HCT116 (cell line): ENCODE results near the gene FRMD4A. TPM values are rescaled to one million over a fixed set of nuclear protein-coding genes. Genes with fewer than 3 reads are reported as not detected.

ENCODE experiments used
- ATAC-seq: fragments of 200-7000 bp; cut with Tn5 transposase; 2 replicates; pipeline ENCODE4 v1.9.1; 2020; ENCODE audit warnings: mild to moderate bottlenecking, moderate library complexity
- BruUV-seq: library from RNA; stranded (reverse); fragments of 400-500 nt; replicated peaks from 2 replicates; lab custom pipeline; 2021; lab: Mats Ljungman, UMichigan
- CTCF ChIA-PET: fragments of 300-600 bp; sonication (Branson Sonifier 250); formaldehyde crosslinking; loops from one replicate; lab custom pipeline; 2021; ENCODE audit warnings: antibody characterized with exemption; lab: Charles Lee
- POLR2A ChIA-PET: fragments of 300-600, 350-600 bp; sonication (Branson Sonifier 250); formaldehyde crosslinking; loops from one replicate; lab custom pipeline; 2021; ENCODE audit warnings: antibody characterized with exemption; lab: Charles Lee
- RAD21 ChIA-PET, 2 experiments: fragments of 300-600 bp; sonication (Branson Sonifier 250); formaldehyde crosslinking; loops; one replicate each; lab custom pipeline; 2023; ENCODE audit warnings: low total read pairs in 2 of 2; ENCODE audit not compliant: uncharacterized antibody in 2 of 2, unreplicated experiment in 2 of 2, low non-redundant PET in 1 of 2; lab: Charles Lee
- DNase-seq: peaks from one replicate; pipeline ENCODE4 v3.0.0-alpha.2; 2010; ENCODE audit warnings: low read depth, low spot score
- H2AFZ ChIP-seq: fragments of 200-600 bp; shearing (Covaris generic), sonication (generic); 2 replicates; pipeline ENCODE4 v1.6.1; 2017; ENCODE audit warnings: low read depth, mixed run types, mixed read lengths, antibody characterized with exemption, low read length; ENCODE audit not compliant: poor library complexity, severe bottlenecking
- H3K27ac ChIP-seq: 2 replicates; pipeline ENCODE4 v1.5.1; 2012; ENCODE audit warnings: low read depth, low read length
- H3K27me3 ChIP-seq: fragments of 200-600 bp; sonication (generic); 2 replicates; pipeline ENCODE4 v1.6.1; 2016; ENCODE audit warnings: mixed run types, low read length, mixed read lengths; ENCODE audit not compliant: insufficient read depth
- H3K36me3 ChIP-seq, 2 experiments: fragments of 200-500 bp in 1 of 2; fragments of 200-600 bp in 1 of 2; sonication (Bioruptor generic) in 1 of 2; sonication (generic) in 1 of 2; 2 replicates each; pipeline versions ENCODE4 v1.5.1 to v1.6.1; 2014 to 2016; ENCODE audit warnings: low read length in 2 of 2, inconsistent platforms in 1 of 2, mixed read lengths in 1 of 2, mixed run types in 1 of 2; ENCODE audit not compliant: insufficient read depth in 2 of 2, control insufficient read depth in 1 of 2
- H3K4me1 ChIP-seq, 2 experiments: fragments of 200-600 bp in 1 of 2; sonication (generic) in 1 of 2; 2 replicates each; pipeline versions ENCODE4 v1.5.1 to v1.6.1; 2012 to 2017; ENCODE audit warnings: low read length in 2 of 2, inconsistent platforms in 1 of 2, mild to moderate bottlenecking in 1 of 2, mixed read lengths in 1 of 2, mixed run types in 1 of 2, moderate library complexity in 1 of 2; ENCODE audit not compliant: insufficient read depth in 2 of 2, control insufficient read depth in 1 of 2
- H3K4me2 ChIP-seq: fragments of 200-600 bp; sonication (generic); 2 replicates; pipeline ENCODE4 v1.6.1; 2017; ENCODE audit warnings: mixed run types, low read length, mixed read lengths
- H3K4me3 ChIP-seq, 2 experiments: fragments of 200-600 bp in 1 of 2; sonication (generic) in 1 of 2; replicated peaks in 1 of 2; 2 replicates each; pipeline ENCODE4 v1.5.1; 2011 to 2016; ENCODE audit warnings: low read length in 2 of 2, control low read depth in 1 of 2, low read depth in 1 of 2, mild to moderate bottlenecking in 1 of 2, mixed read lengths in 1 of 2, mixed run types in 1 of 2
- H3K79me2 ChIP-seq: fragments of 200-600 bp; sonication (generic); 2 replicates; pipeline ENCODE4 v1.6.1; 2017; ENCODE audit warnings: mild to moderate bottlenecking, mixed run types, low read length, moderate library complexity, mixed read lengths; ENCODE audit not compliant: insufficient read depth
- H3K9ac ChIP-seq: fragments of 200-600 bp; sonication (generic); 2 replicates; pipeline ENCODE4 v1.6.1; 2016; ENCODE audit warnings: low read length, mixed read lengths
- H3K9me2 ChIP-seq: fragments of 200-600 bp; sonication (generic), shearing (Covaris generic); 2 replicates; pipeline ENCODE4 v1.6.1; 2017; ENCODE audit warnings: mixed run types, mild to moderate bottlenecking, moderate library complexity; ENCODE audit not compliant: insufficient read depth
- H3K9me3 ChIP-seq, 2 experiments: fragments of 200-500 bp in 1 of 2; fragments of 200-600 bp in 1 of 2; sonication (Bioruptor generic) in 1 of 2; sonication (generic) in 1 of 2; 2 replicates each; pipeline ENCODE4 v1.6.1; 2014 to 2017; ENCODE audit warnings: low read length in 2 of 2, mixed read lengths in 2 of 2, inconsistent platforms in 1 of 2, low read depth in 1 of 2, mild to moderate bottlenecking in 1 of 2, mixed run types in 1 of 2, moderate library complexity in 1 of 2; ENCODE audit not compliant: control insufficient read depth in 1 of 2, insufficient read depth in 1 of 2
- H4K20me1 ChIP-seq: fragments of 200-600 bp; sonication (generic), shearing (Covaris generic); 2 replicates; pipeline ENCODE4 v1.6.1; 2017; ENCODE audit warnings: mixed run types, mild to moderate bottlenecking, moderate library complexity; ENCODE audit not compliant: insufficient read depth
- ATF3 ChIP-seq: IDR thresholded peaks from 2 replicates; pipeline ENCODE4 v1.6.1; 2012
- CBX3 ChIP-seq: IDR thresholded peaks from 2 replicates; pipeline ENCODE4 v1.6.1; 2012; ENCODE audit warnings: low read depth
- CEBPB ChIP-seq: IDR thresholded peaks from 2 replicates; pipeline ENCODE4 v1.6.1; 2012; ENCODE audit warnings: low read depth
- CTCF ChIP-seq, 3 experiments: fragments of 200-600 bp in 1 of 3; sonication (generic) in 1 of 3; IDR thresholded peaks in 2 of 3; conservative IDR thresholded peaks in 1 of 3; 2 replicates each; pipeline ENCODE4 v1.5.1; 2012 to 2017; ENCODE audit warnings: low read depth in 2 of 3, low read length in 2 of 3, antibody characterized with exemption in 1 of 3, borderline replicate concordance in 1 of 3, control low read depth in 1 of 3, mild to moderate bottlenecking in 1 of 3, mixed read lengths in 1 of 3, mixed run types in 1 of 3, moderate library complexity in 1 of 3; ENCODE audit not compliant: insufficient read depth in 1 of 3
- EGR1 ChIP-seq: IDR thresholded peaks from 2 replicates; pipeline ENCODE4 v1.6.1; 2012; ENCODE audit warnings: low read depth
- ELF1 ChIP-seq: IDR thresholded peaks from 2 replicates; pipeline ENCODE4 v1.6.1; 2012; ENCODE audit warnings: low read depth, borderline replicate concordance
- EZH2 ChIP-seq: fragments of 200-600 bp; sonication (generic); IDR thresholded peaks from 2 replicates; pipeline ENCODE4 v1.6.1; 2017; ENCODE audit warnings: antibody characterized with exemption, mixed run types
- FOSL1 ChIP-seq: IDR thresholded peaks from 2 replicates; pipeline ENCODE4 v1.6.1; 2012; ENCODE audit warnings: low read depth
- JUND ChIP-seq: IDR thresholded peaks from 2 replicates; pipeline ENCODE4 v1.6.1; 2012
- MAX ChIP-seq: IDR thresholded peaks from 2 replicates; pipeline ENCODE4 v1.6.1; 2012
- POLR2AphosphoS5 ChIP-seq: IDR thresholded peaks from 2 replicates; pipeline ENCODE4 v1.6.1; 2011; ENCODE audit warnings: mild to moderate bottlenecking, low read depth, low read length, moderate library complexity
- RAD21 ChIP-seq: IDR thresholded peaks from 2 replicates; pipeline ENCODE4 v1.6.1; 2012; ENCODE audit warnings: low read depth, mild to moderate bottlenecking
- REST ChIP-seq: IDR thresholded peaks from 2 replicates; pipeline ENCODE4 v1.6.1; 2012; ENCODE audit warnings: low read depth
- SIN3A ChIP-seq: IDR thresholded peaks from 2 replicates; pipeline ENCODE4 v1.6.1; 2012; ENCODE audit warnings: low read depth
- SP1 ChIP-seq: IDR thresholded peaks from 2 replicates; pipeline ENCODE4 v1.6.1; 2012; ENCODE audit warnings: low read depth
- YY1 ChIP-seq: IDR thresholded peaks from 2 replicates; pipeline ENCODE4 v1.6.1; 2011; ENCODE audit warnings: low read length, low read depth, moderate library complexity, mild to moderate bottlenecking; ENCODE audit not compliant: insufficient replicate concordance; ENCODE audit errors: extremely low read depth
- ZBTB33 ChIP-seq: IDR thresholded peaks from 2 replicates; pipeline ENCODE4 v1.6.1; 2011; ENCODE audit warnings: mild to moderate bottlenecking, low read length, moderate library complexity; ENCODE audit not compliant: insufficient replicate concordance; ENCODE audit errors: extremely low read depth
- ZFX ChIP-seq: fragments of 450-650 bp; IDR thresholded peaks from 2 replicates; pipeline ENCODE4 v1.6.1; 2017
- ZNF274 ChIP-seq: fragments of 200-500 bp; sonication (Bioruptor generic); IDR thresholded peaks from 2 replicates; pipeline ENCODE4 v1.6.1; 2014; ENCODE audit warnings: mild to moderate bottlenecking, low read depth, low read length, inconsistent platforms
- intact Hi-C: fragments of 100-400 bp; cut with micrococcal nuclease; formaldehyde crosslinking; loops from 2 replicates; pipeline ENCODE4 v1.10.0; 2022
- total RNA-seq: library from RNA; stranded (reverse); gene quantifications from one replicate; pipeline ENCODE4 v1.2.1, GENCODE V29; 2021; ENCODE audit not compliant: unreplicated experiment

The FRMD4A gene
- total RNA-seq, 1 experiment from 2014 or later: 0.20 TPM

GRCh38 chr10:13893926-13894325 is 436.8 kb downstream of the FRMD4A start:
- no TSS peak for BruUV-seq
- ChIA-PET POLR2A (no interaction called here), RAD21 (no interaction called here), CTCF (no interaction called here)
- Histone ChIP-seq H3K79me2 (no peaks in the 10 kb centered on the region), H3K9me3 (no peaks in the 10 kb centered on the region), H3K27me3 (peaks cover 17% of the 10 kb centered on the region), H3K9me2 (no peaks in the 10 kb centered on the region), H3K9ac (no peak overlapping the region), H3K4me2 (no peak overlapping the region), H3K27ac (no peak overlapping the region), H3K4me1 (no peaks in the 10 kb centered on the region), H2AFZ (no peak overlapping the region), H4K20me1 (no peaks in the 10 kb centered on the region), H3K36me3 (no peaks in the 10 kb centered on the region), H3K4me3 (no peak overlapping the region)
- DNase-seq (no peak), ATAC-seq (no peak)
- no peak for TF ChIP-seq ZFX
- TF ChIP-seq ATF3: no peak
- no peak for TF ChIP-seq ZNF274
- no peak for TF ChIP-seq RAD21
- TF ChIP-seq EZH2: no peak
- TF ChIP-seq SIN3A: no peak
- no peak for TF ChIP-seq EGR1
- TF ChIP-seq ELF1: no peak
- TF ChIP-seq YY1: no peak
- no peak for TF ChIP-seq ZBTB33
- no peak for TF ChIP-seq CEBPB
- TF ChIP-seq MAX: no peak
- no peak for TF ChIP-seq JUND
- no peak for TF ChIP-seq SP1
- no peak for TF ChIP-seq CTCF (IDR thresholded peaks at IDR 0.05 in 2 of 3, conservative IDR thresholded peaks at IDR 0.05 in 1 of 3; ENCODE audit: borderline replicate concordance in 1 of 3, insufficient read depth in 1 of 3, low read depth in 2 of 3, low read length in 2 of 3)
- no peak for TF ChIP-seq FOSL1
- TF ChIP-seq CBX3: no peak
- TF ChIP-seq REST: no peak
- no peak for TF ChIP-seq POLR2AphosphoS5
- intact Hi-C loops: no loop called here
